Activated T-helper 1 cell treated with anti-CD3 and anti-CD28 coated beads, Interleukin-12 subunit alpha, Interleukin-12 subunit beta, Interleukin-2, Interleukin-4 antibody, amounts not matched to agents 30 ng/mL and 10 ng/mL and 1 ng/mL, durations not matched to agents 14 hours and 24 hours and 36 hours (primary cell): ENCODE measurements around the gene TUFT1. TPM values are rescaled to one million over a fixed set of nuclear protein-coding genes. Genes with fewer than 3 reads are reported as not detected.
"Not testable (repeated sequence)": the region's sequence is repeated elsewhere in the genome, so short reads cannot be mapped to it uniquely, and the experiment has no call there.

Experiments
- DNase-seq: peaks from one replicate; pipeline ENCODE4 v3.0.0; 2021; ENCODE audit warnings: low spot score
- H3K27ac Mint-ChIP-seq: one replicate; pipeline ENCODE4 v1.8.0; 2021; ENCODE audit warnings: mild to moderate bottlenecking, mixed read lengths
- H3K27me3 Mint-ChIP-seq: one replicate; pipeline ENCODE4 v1.8.0; 2022; ENCODE audit warnings: mild to moderate bottlenecking, moderate library complexity, mixed read lengths; ENCODE audit not compliant: insufficient read depth
- H3K36me3 Mint-ChIP-seq: one replicate; pipeline ENCODE4 v1.8.0; 2021; ENCODE audit warnings: low read depth, mixed read lengths
- H3K4me1 Mint-ChIP-seq: one replicate; pipeline ENCODE4 v1.8.0; 2021; ENCODE audit warnings: low read depth, mixed read lengths
- H3K4me3 Mint-ChIP-seq: one replicate; pipeline ENCODE4 v1.8.0; 2021; ENCODE audit warnings: mild to moderate bottlenecking, moderate library complexity, mixed read lengths
- H3K9me3 Mint-ChIP-seq: one replicate; pipeline ENCODE4 v1.8.0; 2021; ENCODE audit warnings: mixed read lengths
- intact Hi-C: fragments of 100-400 bp; cut with micrococcal nuclease; formaldehyde crosslinking; loops from one replicate; pipeline ENCODE4 v1.15.1; 2024
- total RNA-seq: library from RNA; stranded (reverse); gene quantifications from 2 replicates; pipeline ENCODE4 v1.2.3, GENCODE V29; 2022

Gene TUFT1
- total RNA-seq, 1 donor from 2014 or later = 1.9 TPM

DNA sequence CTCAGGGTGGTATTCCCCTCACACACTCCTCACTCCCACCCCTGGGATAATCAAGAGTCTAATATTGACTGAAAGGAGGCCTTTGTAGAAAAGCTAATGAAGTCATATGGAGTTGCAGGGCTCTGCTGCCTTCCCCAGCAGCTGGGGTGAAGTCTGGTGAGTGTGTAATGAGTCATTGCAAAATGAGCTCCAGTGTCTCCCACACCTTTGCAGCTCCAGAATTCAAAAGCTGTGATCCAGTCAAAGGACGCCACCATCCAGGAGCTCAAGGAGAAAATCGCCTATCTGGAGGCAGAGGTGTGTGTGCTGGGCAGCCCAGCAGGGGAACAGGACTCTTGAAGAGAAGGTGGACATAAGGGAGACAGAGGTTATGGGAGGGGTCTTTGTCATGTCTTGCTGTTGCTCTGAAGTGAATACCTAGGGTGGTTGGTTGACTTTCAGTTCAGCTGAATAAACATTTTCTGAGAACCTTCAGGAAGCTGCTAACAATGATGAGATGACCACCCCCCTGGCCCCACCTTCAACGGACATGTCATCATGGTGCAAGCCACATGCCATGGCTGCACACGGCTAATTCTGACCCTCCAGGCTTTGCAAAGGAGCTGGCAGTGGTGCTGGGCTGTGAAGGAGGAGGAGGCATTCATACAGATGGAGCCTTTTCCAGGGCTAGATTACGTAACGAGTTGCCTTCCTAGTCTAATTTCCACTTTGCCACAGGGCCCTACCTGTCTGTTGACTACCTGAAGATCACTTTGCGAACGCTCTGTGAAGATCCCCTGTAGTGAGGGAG, 39.5 kb downstream of the TUFT1 start:
- Mint-ChIP-seq H3K27ac (no peak overlapping the region), H3K4me3 (no peak overlapping the region), H3K36me3 (peaks cover 3% of the 10 kb centered on the region), H3K27me3 (peaks cover 2% of the 10 kb centered on the region), H3K4me1 (peaks cover 12% of the 10 kb centered on the region), H3K9me3 (no peaks in the 10 kb centered on the region)
- no peak for DNase-seq
- intact Hi-C loops = no loop called here

DNA sequence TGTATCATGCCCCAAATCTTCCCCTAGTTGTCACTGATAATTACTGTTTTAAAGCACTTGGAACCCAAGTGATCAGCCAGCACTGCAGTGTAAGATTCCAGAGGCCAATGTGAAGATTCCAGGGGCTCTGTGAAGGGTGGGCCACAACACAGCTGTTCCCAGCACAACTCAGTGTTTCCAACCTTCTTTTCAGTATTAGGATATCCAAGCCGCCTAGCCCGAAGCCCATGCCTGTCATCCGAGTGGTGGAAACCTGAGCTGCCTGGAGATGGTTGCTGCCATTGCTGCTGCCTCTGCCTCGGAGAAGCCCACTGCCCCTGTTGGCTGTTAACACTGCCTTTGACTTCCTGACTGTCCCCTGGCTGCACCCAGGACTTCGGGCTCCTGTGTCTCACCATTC, 41.3 kb downstream of the TUFT1 start:
- H3K9me3 Mint-ChIP-seq = no peaks in the 10 kb centered on the region
- no peak overlapping the region for H3K27ac Mint-ChIP-seq
- peaks cover 2% of the 10 kb centered on the region for H3K36me3 Mint-ChIP-seq
- intact Hi-C loops = no loop called here
- DNase-seq = no peak
- H3K4me1 Mint-ChIP-seq = peaks cover 5% of the 10 kb centered on the region
- H3K4me3 Mint-ChIP-seq = no peak overlapping the region
- peaks cover 2% of the 10 kb centered on the region for H3K27me3 Mint-ChIP-seq

DNA sequence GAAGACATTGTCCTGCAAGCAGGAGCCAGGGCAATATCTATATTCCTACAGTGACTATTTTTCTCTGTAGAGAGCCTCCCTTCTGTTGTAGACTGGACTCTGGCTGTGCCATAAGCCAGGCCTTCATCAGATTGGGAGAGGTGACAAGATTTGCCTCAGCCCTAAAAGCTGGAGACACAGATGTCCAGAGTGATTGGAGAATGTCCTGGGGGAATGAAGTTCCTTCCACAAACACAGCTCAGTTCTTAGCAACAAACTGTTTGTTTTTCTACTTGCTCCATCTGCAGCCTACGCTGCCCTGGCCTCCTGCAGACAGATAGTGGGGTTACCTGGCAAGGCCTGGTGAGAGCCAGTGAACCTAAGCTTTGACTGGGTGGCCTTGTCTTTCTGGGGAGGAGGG, 41.8 kb downstream of the TUFT1 start:
- no peak overlapping the region for H3K27ac Mint-ChIP-seq
- no peaks in the 10 kb centered on the region for H3K9me3 Mint-ChIP-seq
- peaks cover 2% of the 10 kb centered on the region for H3K27me3 Mint-ChIP-seq
- H3K36me3 Mint-ChIP-seq = peaks cover 2% of the 10 kb centered on the region
- H3K4me1 Mint-ChIP-seq = peaks cover 5% of the 10 kb centered on the region
- intact Hi-C loops = no loop called here
- no peak for DNase-seq
- no peak overlapping the region for H3K4me3 Mint-ChIP-seq

DNA sequence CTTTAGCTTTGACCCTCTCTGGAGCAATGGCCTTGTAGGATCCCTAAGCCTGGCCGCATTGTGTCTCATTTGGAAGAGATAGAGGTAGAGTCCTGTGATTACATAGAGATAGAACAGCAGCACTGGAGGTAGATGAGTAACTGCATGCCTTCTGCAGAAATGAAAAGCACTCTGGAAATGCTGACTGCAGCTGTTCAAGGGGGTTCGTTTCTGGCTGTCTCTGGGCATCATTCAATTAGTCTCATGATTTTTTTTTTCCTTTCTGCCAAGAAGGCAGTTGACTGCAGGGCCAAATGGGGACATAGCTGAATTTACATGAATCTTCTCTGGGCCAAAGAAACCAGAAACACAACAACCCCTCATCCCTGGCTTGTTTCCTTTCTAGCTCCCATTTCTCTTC, 43.7 kb downstream of the TUFT1 start:
- Mint-ChIP-seq H3K27ac (no peak overlapping the region), H3K4me3 (no peak overlapping the region), H3K4me1 (peaks cover 3% of the 10 kb centered on the region), H3K27me3 (peaks cover 2% of the 10 kb centered on the region), H3K9me3 (no peaks in the 10 kb centered on the region), H3K36me3 (peaks cover 2% of the 10 kb centered on the region)
- no peak for DNase-seq
- intact Hi-C loops = no loop called here

DNA sequence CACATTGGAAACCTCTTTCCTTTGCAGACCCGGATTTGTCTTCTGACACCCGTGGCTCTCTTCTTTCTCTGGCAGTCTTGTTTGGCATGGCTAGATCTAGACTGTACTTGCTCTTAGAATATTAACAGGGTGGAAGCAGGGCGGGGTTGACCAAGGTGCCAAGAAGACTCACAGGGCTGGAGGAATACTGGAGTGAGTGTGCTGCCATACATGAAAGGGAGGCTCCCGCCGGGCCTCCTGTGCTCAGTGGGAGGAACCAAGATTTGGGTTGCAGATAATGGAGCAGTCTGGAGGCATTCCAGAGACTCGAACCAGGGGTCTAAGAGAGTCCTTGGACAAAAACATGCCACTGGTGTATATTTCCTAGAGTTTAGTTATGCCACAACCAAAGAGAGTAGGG, 44.2 kb downstream of the TUFT1 start:
- peaks cover 6% of the 10 kb centered on the region for H3K27me3 Mint-ChIP-seq
- intact Hi-C loops = no loop called here
- H3K4me1 Mint-ChIP-seq = no peaks in the 10 kb centered on the region
- peaks cover 2% of the 10 kb centered on the region for H3K36me3 Mint-ChIP-seq
- DNase-seq = no peak
- H3K27ac Mint-ChIP-seq = no peak overlapping the region
- no peaks in the 10 kb centered on the region for H3K9me3 Mint-ChIP-seq
- no peak overlapping the region for H3K4me3 Mint-ChIP-seq

DNA sequence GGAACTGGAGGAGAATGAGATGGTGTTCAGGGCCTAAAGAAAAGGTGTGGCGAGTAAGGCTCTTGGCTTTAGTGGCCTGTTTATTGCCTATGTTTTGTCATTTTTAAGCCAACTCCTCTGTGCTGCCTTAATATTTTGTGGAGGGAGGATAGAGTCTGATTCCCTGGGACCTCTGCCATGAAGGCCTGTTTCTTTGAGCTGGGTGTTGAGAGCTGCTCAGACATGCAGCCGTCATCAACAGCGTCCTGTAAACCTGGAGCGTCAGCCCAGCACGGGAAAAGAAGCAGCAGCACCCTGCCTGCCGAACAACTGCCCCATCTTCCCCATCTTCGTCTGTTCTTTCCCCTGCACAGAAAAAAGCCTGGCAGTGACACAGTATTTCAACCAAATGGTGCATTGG, 44.7 kb downstream of the TUFT1 start:
- H3K36me3 Mint-ChIP-seq = peaks cover 2% of the 10 kb centered on the region
- no peaks in the 10 kb centered on the region for H3K4me1 Mint-ChIP-seq
- H3K27ac Mint-ChIP-seq = no peak overlapping the region
- intact Hi-C loops = no loop called here
- H3K27me3 Mint-ChIP-seq = peaks cover 6% of the 10 kb centered on the region
- no peaks in the 10 kb centered on the region for H3K9me3 Mint-ChIP-seq
- H3K4me3 Mint-ChIP-seq = no peak overlapping the region
- no peak for DNase-seq

DNA sequence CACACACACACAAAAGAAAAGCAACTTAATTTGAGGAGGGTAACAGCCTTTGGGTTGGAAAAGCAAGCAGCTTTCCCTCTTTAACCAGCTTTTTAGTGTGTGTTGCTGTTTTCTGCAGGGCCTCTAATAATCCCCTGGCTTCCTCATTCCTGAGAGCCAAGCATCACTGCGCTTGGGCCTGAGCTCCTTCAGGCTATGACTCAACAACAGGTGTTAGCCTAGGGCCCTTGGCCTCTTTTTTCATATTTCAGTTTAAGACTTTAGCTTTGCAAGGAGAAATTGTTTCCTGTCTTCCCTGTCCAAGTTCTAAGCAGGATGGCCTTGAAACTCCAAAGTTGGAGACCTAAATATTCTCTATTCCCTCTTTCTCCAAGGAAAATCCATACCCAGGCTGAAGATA, 45.5 kb downstream of the TUFT1 start:
- peaks cover 4% of the 10 kb centered on the region for H3K36me3 Mint-ChIP-seq
- peaks cover 4% of the 10 kb centered on the region for H3K9me3 Mint-ChIP-seq
- H3K27me3 Mint-ChIP-seq = peaks cover 7% of the 10 kb centered on the region
- no peak overlapping the region for H3K27ac Mint-ChIP-seq
- no peaks in the 10 kb centered on the region for H3K4me1 Mint-ChIP-seq
- intact Hi-C loops = no loop called here
- H3K4me3 Mint-ChIP-seq = no peak overlapping the region
- DNase-seq = no peak

DNA sequence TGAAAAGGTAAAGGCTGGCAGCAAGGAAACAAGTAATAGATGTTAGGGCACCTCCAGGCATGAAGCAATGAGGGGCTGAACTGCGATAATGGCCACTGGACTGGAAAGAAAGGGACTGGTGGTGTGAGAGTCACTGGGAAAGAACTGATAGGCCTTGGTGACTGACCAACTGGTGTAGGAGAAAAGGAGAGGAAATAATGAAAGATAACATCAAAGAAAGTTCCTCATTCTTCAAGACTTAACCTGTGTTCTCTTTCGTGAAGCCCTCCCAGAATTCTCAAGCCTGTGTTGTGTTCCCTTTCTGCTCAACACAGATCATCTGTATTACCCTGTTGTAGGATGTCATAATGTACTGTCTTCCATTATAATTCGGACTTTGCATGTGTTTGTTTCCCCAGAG, 50.9 kb downstream of the TUFT1 start:
- DNase-seq = no peak
- intact Hi-C loops = loop anchor here (5.0 kb wide), 1 partner anchor 411 kb away; no protein-coding TSS in a partner anchor
- H3K27me3 Mint-ChIP-seq = peaks cover 11% of the 10 kb centered on the region
- H3K36me3 Mint-ChIP-seq = peaks cover 2% of the 10 kb centered on the region
- H3K27ac Mint-ChIP-seq = no peak overlapping the region
- H3K4me3 Mint-ChIP-seq = no peak overlapping the region
- H3K4me1 Mint-ChIP-seq = peaks cover 12% of the 10 kb centered on the region
- H3K9me3 Mint-ChIP-seq = peaks cover 4% of the 10 kb centered on the region

DNA sequence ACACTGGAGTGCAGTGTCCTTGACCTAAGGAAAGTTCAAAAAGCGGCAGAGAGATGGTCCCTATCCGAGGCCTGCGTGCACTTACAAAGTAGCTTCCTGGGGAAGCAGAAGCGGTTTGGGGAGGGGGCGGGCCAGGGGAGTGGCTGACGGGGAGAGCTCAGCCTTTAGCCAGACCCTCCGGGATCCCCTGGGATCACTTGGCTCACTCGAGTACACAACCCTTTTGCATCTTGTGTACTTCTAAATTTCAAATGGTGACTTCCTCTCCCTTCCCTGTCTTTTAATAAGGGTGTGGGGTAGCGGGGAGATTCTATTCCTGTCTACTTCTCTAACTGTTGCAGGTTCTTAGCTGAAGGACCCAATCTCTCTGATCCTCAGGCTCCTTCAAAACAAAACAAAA, 53.6 kb downstream of the TUFT1 start:
- Mint-ChIP-seq H3K4me3 (peak overlapping the region; percentile 52), H3K9me3 (peaks cover 4% of the 10 kb centered on the region), H3K4me1 (peaks cover 12% of the 10 kb centered on the region), H3K36me3 (peaks cover 2% of the 10 kb centered on the region), H3K27me3 (peaks cover 11% of the 10 kb centered on the region), H3K27ac (no peak overlapping the region)
- no peak for DNase-seq
- intact Hi-C loops = loop anchor here (1.0 to 5.0 kb wide), 6 partner anchors 19 to 409 kb away; partner anchors contain the start of gene SNX27

DNA sequence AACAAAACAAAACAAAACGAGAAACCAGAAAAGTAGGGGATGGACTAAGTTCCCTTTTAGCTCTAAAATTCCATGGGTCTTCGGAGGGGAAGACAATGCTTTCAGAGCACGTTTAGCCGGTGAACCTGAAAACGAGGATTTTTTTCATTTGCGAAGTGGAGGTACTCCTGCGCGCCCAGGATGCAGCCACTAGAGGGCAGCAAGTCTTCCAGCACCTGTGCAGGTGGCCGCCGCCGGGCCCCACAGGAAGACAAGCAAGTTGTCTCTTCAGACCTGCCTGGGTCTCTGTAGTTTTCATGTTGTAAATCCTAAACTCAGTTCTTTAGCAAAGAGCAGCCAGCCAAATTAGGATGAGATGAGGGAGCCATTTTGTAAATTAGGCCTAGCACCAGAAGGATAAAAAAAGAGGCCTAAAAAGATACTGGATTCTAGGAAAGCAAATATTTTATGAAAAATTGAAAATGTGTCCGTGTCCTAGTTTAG, 54.1 kb downstream of the TUFT1 start:
- Mint-ChIP-seq H3K4me3 (peak overlapping the region; percentile 52), H3K4me1 (peaks cover 12% of the 10 kb centered on the region), H3K9me3 (peaks cover 4% of the 10 kb centered on the region), H3K27me3 (peaks cover 8% of the 10 kb centered on the region), H3K27ac (no peak overlapping the region), H3K36me3 (peaks cover 2% of the 10 kb centered on the region)
- intact Hi-C loops = loop anchor here (1.0 to 5.0 kb wide), 6 partner anchors 18 to 408 kb away; partner anchors contain the start of gene SNX27
- peak; percentile 75 for DNase-seq

DNA sequence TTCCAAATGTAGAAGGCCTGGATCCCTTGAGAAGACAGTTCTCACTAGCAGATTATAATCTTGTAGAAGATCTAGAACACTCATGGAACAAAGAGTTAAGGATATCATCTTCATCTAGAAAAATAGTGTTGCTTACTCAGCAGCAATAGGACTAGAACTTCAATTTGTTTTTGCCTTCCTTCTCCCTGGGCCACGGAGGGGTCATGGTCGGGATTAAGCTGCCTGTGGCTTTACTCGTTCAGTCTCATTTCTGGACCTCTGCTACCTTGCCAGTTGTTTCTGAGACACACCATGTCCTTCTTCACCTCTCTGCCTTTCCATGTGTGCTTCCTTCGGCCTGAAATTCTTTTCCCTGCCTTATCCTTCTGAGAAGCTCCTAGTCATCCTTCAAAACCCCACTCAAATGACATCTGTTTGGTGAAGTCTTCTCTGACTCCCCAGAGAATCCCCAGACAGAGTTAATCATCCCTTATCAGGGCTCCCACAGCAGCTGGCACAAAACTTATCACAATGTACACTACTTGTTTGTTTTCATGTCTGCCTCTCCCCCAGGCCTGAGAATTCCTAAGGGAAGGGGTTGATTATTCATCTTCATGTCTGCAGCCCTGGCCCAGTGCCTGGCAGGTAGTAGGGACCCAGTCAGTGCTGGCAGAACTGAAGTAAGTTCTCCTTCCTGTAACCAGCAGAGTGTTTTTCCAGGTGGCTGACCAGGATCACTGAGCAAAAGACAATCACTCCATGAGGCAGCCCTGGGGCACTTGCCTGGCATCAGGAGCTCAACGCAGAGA, 56.3 kb downstream of the TUFT1 start:
- DNase-seq = no peak

DNA sequence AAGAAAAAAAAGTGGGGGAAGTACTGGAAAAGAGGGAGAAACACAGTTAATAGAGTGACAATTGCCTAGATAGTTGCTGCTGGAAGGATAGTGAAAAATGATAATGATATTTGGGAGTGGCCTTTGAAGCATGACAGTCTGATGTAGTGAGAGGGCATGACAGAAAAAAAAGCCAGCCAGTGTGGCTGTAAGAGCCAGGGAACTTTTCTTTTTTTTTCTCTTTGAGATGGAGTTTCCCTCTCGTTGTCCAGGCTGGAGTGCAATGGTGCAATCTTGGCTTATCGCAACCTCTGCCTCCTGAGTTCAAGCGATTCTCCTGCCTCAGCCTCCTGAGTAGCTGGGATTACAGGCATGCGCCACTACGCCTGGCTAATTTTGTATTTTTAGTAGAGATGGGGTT, 62.4 kb downstream of the TUFT1 start:
- H3K4me1 Mint-ChIP-seq, H3K4me3 Mint-ChIP-seq, H3K9me3 Mint-ChIP-seq, DNase-seq, H3K36me3 Mint-ChIP-seq, intact Hi-C loops, H3K27ac Mint-ChIP-seq: not testable (repeated sequence)
- peaks cover 14% of the 10 kb centered on the region for H3K27me3 Mint-ChIP-seq

More for the DNA sequence above, 56.3 kb downstream of the TUFT1 start:
- H3K36me3 Mint-ChIP-seq = no peaks in the 10 kb centered on the region
- H3K27me3 Mint-ChIP-seq = no peaks in the 10 kb centered on the region
- no peak overlapping the region for H3K4me3 Mint-ChIP-seq
- intact Hi-C loops = no loop called here
- H3K4me1 Mint-ChIP-seq = peaks cover 12% of the 10 kb centered on the region
- H3K9me3 Mint-ChIP-seq = no peaks in the 10 kb centered on the region
- H3K27ac Mint-ChIP-seq = no peak overlapping the region

DNA sequence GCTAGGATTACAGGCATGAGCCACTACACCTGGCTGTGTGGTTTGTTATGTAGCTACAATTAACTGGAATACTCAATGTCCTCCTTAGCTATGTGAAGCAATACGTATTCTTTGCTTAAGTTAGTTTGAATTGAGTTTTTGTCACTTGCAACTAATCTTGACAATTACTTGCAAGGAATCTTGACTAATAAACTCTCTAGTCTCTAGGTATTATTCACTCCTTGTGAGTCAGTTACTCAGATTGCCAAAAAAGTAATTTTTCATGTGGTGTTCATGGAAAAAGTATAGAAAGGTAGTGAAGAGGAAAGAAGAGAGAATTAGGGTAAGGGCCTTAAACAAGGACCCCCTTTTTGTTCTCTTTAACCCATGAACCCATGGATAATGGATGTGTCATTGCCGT, 64.2 kb downstream of the TUFT1 start:
- intact Hi-C loops = no loop called here
- no peak overlapping the region for H3K27ac Mint-ChIP-seq
- no peak for DNase-seq
- H3K4me1 Mint-ChIP-seq = peaks cover 8% of the 10 kb centered on the region
- H3K27me3 Mint-ChIP-seq = peaks cover 14% of the 10 kb centered on the region
- no peaks in the 10 kb centered on the region for H3K36me3 Mint-ChIP-seq
- no peaks in the 10 kb centered on the region for H3K9me3 Mint-ChIP-seq
- no peak overlapping the region for H3K4me3 Mint-ChIP-seq
